Esophagus muscularis mucosa (tissue), 3 donors: ENCODE results near the gene BRAT1.

ENCODE experiments used
- CTCF ChIP-seq, 3 experiments: fragments of 200-600 bp in 2 of 3; fragments of 450-650 bp in 1 of 3; sonication (generic) in 2 of 3; IDR thresholded peaks; one replicate each; pipeline ENCODE4 v1.5.1; 2017 to 2019; ENCODE audit warnings: antibody characterized with exemption in 3 of 3, mild to moderate bottlenecking in 2 of 3, moderate library complexity in 1 of 3
- POLR2A ChIP-seq: fragments of 450-650 bp; IDR thresholded peaks from one replicate; pipeline ENCODE4 v1.6.1; 2017; ENCODE audit warnings: antibody characterized with exemption, moderate library complexity, mild to moderate bottlenecking, low read depth
- POLR2AphosphoS5 ChIP-seq, 2 donors: sonication (generic); formaldehyde crosslinking; IDR thresholded peaks; one replicate each; pipeline ENCODE4 v1.6.1; 2017; ENCODE audit warnings: antibody characterized with exemption in 2 of 2

- TF ChIP-seq CTCF (IDR thresholded peaks at IDR 0.05) = no peak
- no peak for TF ChIP-seq POLR2AphosphoS5 (IDR thresholded peaks at IDR 0.05)
- TF ChIP-seq POLR2A = no peak
Observed at GRCh38 chr7:2517026-2517425, 38.3 kb downstream of the BRAT1 start.
